Dedifferentiated amniotic fluid mesenchymal stem cell (primary cell): Measurements from ENCODE around the gene RAVER2.
"Not testable (repeated sequence)": the region's sequence is repeated elsewhere in the genome, so short reads cannot be mapped to it uniquely, and the experiment has no call there.

ENCODE experiments used
- DNase-seq: peaks from one replicate; pipeline ENCODE4 v3.0.0-alpha.2; 2016; ENCODE audit errors: extremely low spot score

The RAVER2 gene

DNA sequence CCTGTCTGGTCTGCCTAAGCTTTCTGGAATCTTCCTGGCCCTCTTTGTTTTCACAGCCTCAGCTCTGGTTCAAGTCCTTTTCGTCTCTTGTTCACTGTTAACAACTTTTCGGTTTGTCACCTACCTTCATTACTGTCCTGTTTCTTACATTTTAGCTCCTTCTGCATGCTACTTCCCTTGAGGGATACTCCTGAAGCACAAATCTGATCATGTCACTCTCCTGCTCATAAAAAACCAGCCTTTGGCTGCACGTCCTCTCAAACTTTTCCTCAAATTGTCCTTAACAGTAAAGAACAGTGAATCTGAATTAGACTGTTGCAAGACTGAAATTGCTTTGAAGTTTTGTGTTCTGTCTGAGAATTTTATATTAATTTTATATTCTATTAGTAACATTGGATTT, 3.3 kb downstream of the RAVER2 start:
- DNase-seq, result no peak

DNA sequence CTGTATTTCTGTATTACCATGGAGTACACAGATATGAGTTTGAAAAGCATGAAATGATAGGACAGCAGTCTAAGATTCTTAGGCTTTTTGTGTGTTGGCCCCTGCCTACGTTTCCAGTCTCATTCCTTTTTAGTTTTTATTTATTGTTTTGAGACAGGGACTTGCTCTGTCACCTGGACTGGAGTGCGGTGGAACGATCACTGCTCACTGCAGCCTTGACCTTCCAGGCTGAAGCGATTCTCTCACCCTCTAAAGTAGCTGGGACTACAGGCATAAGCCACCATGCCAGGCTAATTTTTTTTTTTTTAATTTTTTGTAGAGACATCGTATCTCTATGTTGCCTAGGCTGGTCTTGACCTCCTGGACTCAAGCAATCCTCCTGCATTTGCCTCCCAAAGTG, 3.8 kb downstream of the RAVER2 start:
- no peak for DNase-seq

DNA sequence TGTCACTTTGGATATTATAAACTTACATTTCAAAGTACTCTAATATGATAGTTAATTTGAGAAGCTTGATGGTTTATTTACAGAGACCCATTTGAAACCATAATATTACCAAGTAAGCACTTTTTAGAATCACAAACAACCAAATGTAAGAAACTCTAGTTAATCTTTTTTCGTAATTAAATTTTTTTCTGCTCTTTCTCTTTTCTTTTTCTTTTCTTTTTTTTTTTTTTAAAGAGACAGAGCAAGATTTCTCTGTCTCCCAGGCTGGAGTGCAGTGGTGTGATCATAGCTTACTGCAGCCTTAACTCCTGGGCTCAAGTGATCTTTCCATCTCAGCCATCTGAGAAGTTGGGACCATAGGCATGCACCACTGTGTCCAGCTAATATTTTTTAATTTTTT, 5.2 kb downstream of the RAVER2 start:
- no peak for DNase-seq

DNA sequence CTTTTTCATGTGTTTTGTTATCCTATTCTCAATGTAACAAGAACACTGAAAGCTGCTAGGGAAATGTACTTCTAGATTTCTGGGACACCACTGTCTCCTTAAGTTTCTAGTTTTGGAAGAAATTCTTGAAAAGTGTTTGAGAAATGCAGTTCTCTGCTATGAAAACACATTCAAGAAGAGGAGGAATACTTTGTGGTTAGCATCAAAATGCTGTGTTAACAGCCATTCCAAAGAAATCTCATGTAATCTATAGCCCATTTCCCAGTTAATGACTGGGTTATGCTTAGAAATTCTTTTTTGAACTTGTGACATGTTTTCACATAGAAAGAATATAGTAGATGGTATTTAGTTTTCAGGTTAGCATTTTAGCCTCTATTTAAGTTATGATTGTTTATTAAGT, 6.0 kb downstream of the RAVER2 start:
- peak; percentile 24 for DNase-seq

DNA sequence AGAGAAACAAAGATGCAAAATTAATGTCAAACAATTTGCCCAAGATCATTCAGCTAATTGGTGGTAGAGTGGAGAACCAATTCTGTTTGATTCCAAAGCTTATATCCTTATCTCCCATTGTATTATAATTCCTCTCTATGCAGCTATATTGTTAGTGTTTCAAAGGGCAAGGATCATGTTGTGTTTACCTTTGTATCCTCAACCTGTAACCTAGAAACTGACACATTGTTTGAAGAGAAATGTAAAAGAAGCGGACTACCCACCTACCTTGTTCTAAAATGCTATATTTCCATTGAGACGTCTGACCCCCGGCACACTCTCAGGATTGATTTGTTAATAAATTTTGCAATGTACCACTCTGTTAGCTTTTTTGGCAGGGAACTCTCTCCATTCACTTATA, 9.3 kb downstream of the RAVER2 start:
- DNase-seq, result no peak

DNA sequence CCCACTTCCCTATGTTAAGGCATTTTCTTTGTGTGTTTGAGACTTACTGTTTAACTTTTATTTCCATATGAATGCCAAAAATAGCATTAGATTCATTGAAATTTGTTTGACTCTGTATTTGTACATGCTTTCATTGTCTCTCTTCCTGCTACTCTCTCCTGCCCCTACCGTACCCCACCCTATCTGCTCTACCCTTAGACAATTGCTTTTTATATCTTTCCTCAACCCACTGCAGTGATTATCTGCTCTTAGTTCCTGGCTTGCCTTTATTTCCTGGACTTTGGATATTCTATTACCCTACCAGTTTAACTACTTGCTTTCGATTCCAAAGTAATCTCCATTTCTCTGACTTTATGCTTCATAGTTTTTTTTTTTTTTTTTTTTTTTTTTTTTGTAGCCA, 10.5 kb downstream of the RAVER2 start:
- no peak for DNase-seq

DNA sequence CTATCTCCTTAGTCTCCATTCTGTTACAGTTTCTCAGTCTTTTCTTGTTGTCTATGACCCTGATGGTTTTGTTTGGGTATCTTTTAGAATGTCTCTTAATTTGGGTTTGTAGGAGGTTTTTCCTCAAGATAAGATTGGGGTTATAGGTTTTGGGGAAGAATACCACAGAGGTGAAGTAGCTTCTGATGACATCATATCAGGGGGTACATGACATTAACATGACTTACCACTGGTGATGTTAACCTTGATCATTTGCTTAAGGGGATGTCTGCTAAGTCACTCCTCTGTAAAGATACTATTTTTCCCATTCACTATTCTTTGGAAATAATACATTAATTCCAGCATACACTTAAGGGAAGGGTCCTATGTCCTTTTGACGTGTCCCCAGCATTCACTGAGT, 11.9 kb downstream of the RAVER2 start:
- DNase-seq, result no peak

DNA sequence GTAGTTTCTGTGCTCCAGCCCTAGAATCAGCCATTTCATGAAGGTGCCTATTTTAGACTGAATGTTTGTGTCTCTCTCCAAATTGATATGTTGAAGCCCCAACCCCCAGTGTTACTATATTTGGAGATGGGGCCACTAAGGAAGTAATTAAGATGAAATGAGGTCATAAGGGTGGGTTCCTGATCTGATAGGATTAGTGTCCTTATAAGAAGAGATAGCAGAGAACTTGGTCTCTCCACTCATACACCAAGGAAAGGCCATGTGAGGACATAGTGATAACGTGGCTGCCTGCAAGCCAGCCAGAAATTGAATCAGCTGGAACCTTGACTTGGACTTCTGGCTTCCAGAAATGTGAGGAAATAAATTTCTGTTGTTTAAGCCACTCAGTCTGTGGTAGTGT, 12.3 kb downstream of the RAVER2 start:
- no peak for DNase-seq

DNA sequence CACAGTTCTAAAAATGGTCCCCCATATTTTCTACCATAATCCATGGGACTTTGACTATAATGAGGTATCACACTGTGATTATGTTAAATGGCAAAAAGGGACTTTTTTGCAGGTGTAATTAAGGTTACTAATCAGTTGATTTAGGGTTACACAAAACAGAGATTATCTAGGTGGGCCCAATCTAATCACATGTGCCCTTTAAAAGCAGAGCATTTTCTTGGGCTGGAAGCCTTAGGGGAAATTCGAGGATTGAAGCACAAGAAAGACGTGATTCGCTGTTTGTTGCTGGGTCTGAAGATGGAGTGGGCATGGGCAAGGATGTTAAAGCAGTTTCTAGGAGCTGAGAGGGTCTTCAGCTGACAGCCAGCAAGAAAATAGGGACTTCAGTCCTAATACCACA, 13.4 kb downstream of the RAVER2 start:
- no peak for DNase-seq

DNA sequence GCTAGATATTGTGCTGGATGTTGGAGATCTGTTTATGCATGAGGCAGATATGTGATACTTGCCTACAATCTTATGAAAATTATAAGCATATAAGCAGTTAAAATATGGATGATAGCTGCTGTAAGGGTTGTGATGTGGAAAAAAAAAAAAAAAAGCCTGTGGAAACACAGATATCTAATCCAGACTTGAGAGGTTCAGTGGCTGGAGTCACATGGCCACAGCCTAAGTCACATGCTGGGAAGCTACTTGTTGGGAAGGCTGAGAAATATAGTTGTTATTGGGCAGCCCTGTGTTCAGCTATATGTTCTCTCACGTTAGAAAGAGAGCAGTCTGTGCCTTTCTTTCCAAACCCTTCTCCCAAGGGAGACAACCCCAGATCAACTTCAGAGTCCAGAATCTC, 15.1 kb downstream of the RAVER2 start:
- DNase-seq, result no peak

DNA sequence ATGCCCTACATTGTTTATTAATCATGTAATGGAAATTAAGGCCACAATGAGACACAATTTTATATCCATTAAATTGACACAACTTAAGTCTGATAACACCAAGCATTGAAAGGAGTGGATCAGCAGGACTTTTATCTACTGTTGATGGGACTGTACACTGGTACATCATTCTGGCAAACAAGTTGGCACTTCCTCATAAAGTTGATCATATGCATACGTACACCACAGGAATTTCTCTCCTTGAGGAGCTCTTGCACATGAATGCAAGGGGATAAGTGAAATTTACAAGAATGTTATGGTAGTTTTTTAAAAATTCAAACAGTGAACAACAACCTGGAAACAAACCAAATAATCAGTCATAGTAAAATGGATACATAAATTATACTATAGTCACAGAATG, 20.1 kb downstream of the RAVER2 start:
- no peak for DNase-seq

DNA sequence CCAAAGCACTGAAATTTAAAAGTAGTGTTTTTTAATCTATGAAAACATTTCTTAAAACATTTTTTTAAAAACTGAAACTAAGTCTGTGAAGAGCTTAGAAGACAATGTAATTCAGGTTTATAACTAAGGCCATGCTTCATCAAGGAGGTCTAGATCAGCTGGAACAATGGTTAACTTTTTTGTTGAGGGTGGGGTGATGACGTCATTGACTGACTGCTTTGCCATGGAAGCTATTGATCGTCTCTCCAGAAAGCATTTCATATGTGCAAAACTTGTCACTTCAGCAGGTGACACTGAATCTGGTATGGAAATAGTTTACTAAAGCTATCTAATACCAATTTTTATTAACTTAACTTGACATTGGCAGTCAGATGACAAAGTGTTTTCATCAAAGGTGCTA, 21.0 kb downstream of the RAVER2 start:
- no peak for DNase-seq

DNA sequence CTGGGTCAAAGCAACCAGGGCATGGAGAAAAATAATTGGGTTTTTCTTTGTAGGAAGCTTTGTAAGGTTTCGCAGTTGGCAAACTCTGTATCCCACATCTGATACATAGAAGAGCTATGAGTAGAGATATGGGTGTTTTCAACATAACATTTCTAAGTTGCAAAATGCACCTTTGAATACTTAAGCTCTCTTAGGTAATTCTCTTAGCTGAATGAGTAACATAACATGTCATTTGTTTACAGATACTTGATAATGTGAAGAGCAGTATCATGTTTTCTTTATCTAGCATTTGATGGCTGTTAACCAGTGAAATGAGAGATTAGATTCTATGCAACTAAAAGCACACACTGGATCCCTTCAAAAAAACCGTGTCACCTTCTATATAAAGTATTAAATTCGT, 21.6 kb downstream of the RAVER2 start:
- DNase-seq, result no peak

DNA sequence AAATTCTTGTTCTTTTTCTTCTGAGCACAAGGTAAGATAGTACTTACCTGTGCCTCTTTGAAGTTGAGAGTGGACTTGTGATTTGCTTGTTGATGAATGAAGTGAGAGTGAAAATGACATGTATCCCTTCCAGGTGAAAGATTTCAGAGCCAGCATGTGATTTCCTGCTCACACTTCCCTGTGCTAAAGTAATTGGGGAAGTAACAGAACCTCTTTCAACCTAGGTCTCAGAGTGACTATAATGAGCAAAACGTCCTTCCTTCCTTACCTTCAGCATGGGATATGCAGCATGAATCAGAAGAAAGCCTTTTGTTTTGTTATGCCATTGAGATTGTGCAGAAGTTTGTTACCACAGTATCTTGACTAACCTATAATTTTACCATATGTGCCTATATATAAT, 24.6 kb downstream of the RAVER2 start:
- DNase-seq, result no peak

DNA sequence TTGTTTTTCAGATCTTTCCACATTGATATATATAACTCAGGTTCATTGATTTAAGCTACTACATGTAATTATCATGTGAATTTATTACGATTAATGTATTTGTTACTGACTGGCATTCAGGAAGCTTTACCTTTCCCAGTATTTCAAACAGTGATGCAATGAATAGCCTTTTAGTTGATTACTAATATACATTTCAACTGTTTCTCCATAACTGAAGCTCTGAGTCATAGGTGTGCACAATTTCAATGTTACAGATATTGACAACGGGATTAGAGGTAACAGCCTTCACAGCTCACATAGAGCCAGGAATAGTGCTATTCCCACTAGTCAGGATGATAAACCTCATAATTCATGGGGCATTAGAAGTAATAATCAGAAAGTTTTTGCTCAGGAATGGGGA, 25.1 kb downstream of the RAVER2 start:
- DNase-seq, result no peak

DNA sequence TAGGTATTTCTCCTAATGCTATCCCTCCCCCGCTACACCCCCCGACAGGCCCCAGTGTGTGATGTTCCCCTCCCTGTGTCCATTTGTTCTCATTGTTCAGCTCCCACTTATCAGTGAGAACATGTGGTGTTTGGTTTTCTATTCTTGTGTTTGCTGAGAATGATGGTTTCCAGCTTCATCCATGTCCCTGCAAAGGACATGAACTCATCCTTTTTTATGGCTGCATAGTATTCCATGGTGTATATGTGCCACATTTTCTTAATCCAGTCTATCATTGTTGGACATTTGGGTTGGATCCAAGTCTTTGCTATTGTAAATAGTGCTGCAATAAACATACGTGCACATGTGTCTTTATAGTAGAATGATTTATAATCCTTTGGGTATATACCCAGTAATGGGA, 28.4 kb downstream of the RAVER2 start:
- not testable (repeated sequence) for DNase-seq

DNA sequence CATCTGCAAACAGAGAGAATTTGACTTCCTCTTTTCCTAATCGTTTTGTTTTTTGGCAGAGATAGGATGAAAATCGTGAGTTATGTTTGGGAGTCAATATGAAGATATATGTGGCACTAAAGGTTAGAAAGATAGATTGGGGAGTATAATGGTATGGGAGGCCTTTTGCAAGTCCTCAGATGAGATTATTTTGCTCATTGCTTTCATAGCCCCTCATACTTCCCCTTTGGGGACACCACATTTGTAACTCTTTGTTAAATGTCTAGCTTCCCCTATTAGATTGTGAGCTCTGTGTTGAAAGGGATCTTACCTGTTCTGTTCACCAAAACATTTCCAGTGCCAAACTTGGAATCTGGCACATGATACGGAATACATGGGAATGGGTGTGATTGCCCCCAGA, 30.2 kb downstream of the RAVER2 start:
- no peak for DNase-seq

DNA sequence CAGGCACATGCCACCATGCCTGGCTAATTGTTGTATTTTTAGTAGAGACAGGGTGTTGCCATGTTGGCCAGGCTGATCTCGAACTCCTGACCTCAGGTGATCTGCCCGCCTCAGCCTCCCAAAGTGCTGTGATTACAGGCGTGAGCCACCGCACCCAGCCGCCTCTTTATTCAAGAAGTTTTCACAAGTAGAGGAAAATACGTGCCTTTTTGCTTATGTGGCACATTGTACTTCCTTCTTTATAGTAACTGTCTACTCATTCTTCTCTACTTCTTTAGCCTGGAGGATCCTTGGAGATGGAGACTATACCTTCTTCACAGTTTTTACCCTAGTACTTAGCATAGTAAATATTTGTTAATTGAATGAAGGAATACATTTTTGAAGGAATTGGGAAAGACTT, 37.2 kb downstream of the RAVER2 start:
- DNase-seq, result not testable (repeated sequence)

DNA sequence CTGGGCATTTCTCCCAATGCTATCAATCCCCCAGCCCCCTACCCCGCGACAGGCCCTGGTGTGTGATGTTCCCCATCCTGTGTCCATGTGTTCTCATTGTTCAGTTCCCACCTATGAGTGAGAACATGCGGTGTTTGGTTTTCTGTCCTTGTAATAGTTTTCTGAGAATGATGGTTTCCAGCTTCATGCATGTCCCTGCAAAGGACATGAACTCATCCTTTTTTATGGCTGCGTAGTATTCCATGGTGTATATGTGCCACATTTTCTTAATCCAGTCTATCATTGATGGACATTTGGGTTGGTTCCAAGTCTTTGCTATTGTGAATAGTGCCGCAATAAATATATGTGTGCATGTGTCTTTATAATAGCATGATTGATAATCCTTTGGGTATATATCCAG, 38.0 kb downstream of the RAVER2 start:
- DNase-seq, result not testable (repeated sequence)

DNA sequence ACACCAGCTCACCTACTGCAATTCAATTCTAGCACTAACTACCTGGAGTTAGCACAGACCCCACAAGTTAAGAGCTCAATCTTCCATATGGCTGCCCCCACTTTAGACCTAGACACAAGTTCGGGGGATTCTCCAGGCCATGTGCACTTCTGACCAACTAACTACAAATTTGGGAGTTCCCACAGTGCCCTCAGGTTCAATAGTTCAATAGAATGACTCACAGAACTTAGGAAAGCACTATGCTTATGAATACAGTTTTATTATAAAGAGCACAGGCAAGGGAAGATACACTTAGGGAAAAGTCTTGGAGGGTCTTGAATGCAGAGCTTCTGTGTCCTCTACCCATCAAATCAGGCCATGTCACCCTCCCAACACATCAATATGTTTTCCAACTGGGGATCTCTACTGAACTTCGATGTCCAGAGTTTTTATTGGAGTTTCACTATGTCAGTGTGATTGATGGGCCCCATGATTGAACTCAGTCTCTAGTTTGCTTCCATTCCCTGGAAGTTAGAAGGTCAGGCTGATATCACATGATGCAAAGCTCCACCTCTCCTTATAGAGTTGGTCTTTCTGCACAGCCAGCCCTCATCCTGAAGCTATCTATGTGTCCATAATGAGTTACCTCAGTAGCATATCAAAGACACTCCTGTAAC, 46.1 kb downstream of the RAVER2 start:
- DNase-seq, result no peak

DNA sequence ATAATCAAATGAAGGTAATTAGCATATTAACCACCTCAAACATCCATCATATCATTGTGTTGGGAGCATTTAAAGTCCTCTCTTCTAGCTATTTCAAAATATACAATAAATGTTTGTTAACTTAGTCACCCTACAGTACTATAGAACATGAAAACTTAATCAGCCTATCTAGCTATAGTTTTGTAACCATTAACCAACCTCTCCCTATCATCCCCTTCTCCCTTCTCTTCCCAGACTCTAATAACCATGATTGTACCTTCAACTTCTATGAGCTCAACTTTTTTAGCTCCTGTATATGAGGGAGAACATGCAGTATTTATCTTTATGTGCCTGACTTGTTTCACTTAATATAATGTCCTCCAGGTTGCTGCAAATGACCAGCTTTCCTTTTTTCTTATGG, 54.0 kb downstream of the RAVER2 start:
- no peak for DNase-seq

DNA sequence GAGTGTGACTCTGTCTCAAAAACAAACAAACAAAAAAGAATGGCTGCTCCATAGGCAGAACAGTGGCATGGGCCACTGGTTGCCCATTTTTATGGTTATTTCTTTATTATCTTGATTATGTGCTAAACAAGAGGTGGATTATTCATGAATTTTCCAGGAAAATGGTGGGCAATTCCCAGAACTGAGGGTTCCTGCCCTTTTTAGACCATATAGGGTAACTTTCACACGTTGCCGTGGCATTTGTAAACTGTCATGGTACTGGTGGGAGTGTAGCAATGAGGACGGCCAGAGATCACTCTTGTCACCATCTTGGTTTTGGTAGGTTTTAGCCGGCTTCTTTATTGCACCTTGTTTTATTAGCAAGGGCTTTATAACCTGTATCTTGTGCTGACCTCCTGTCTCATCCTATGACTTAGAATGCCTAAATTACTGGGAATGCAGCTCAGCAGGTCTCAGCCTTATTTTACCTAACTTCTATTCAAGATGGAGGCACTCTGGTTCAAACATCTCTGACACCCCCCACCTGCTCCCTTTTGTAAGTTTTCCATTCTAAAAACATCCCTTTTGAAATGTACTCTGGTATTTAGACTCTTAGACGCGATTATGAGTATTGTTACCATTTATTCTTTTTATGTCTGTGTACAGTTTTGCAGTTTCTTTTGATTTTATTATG, 57.1 kb downstream of the RAVER2 start:
- no peak for DNase-seq

DNA sequence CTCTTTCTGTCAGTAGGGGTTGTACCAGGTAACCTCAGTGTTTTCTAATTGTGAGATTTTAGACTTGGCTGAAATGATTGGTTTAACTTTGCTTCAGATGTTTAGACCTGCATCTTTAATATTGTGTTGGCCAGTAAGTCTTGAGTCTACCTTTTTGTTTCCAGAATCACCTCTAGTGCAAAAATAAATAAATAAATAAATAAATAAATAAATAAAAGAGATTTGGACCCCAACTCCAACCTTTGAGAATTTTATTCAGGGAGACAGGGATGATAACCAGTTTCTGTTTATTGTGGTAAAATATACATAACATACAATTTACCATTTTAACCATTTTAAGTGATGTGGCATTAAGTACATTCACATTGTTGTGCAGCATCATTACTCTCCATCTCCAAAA, 64.4 kb downstream of the RAVER2 start:
- no peak for DNase-seq

DNA sequence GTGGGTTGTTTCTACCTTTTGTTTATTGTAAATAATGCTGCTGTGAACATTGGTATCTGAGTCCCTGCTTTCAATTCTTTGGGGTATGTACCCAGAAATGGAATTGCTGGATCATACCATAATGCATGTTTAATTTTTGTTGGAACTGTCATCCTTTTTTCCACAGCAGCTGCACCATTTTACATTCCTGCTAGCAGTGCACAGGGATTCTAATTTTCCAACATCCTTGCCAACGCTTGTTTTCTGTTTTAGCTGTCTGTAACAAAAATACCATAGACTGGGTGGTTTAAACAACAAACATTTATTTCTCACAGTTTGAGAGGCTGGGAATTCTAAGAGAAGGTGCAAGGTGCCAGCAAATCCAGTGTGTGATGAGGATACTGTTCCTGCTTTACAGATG, 65.1 kb downstream of the RAVER2 start:
- no peak for DNase-seq
